Adrenal gland (tissue), 5 donors: ENCODE data around the gene CRY1.

Source experiments
- CTCF ChIP-seq, 6 experiments: fragments of 450-650 bp in 4 of 6; fragments of 200-600 bp in 2 of 6; sonication (generic) in 1 of 6; IDR thresholded peaks; 1 replicate in 5 of 6; 2 replicates in 1 of 6; pipeline versions ENCODE4 v1.5.1 to v1.8.0; 2016 to 2021; ENCODE audit warnings: antibody characterized with exemption in 6 of 6, mild to moderate bottlenecking in 2 of 6, moderate library complexity in 1 of 6
- POLR2A ChIP-seq, 2 donors: fragments of 450-650 bp; IDR thresholded peaks; one replicate each; pipeline ENCODE4 v1.6.1; 2017; ENCODE audit warnings: antibody characterized with exemption in 2 of 2, mild to moderate bottlenecking in 2 of 2, moderate library complexity in 1 of 2
- donor health status: DM: no; HTN: no; CAD: no.

DNA sequence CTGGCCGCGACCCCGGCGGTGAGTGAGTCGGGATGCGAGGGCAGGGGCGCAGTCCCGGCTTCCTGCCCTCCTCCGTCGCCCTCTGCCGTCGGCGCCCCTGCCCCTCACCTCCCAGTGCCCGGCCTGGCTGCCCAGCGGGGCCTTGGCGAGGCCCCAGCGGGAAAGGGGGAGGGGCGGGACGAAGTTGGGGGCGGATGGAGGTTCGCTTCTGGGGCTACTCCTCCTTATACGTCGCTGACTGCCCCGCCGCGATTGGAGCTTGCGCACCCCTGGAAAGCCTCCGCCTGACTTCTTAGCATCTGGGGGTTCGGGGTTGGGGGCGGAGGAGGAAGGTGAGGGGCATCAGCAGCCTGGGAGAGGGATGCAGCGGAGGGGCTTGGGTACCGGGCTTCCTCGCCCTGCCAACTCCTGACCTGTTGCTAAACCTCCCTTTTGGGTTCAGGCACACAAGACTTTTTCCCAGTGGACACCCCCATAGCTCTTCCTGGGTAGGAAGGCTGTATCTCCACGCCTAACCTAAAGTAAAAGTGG is 137.2 kb downstream of the CRY1 start:
- TF ChIP-seq CTCF (IDR thresholded peaks at IDR 0.05) (peak in 2 of 6 experiments; percentile 18 to 33), POLR2A (IDR thresholded peaks at IDR 0.05) (no peak)
